Uterine smooth muscle cell (primary cell): ENCODE data around the gene TGFBR3. TPM values are rescaled to one million over a fixed set of nuclear protein-coding genes. Genes with fewer than 3 reads are reported as not detected.

Source experiments
- total RNA-seq: library from RNA; depleted of rRNA; stranded (reverse); fragments of >200 nt; gene quantifications from 2 replicates; pipeline ENCODE4 v1.2.3, GENCODE V29; 2014

TGFBR3 gene
- total RNA-seq, result 12.0 and 16.5 TPM in 2 replicates

DNA sequence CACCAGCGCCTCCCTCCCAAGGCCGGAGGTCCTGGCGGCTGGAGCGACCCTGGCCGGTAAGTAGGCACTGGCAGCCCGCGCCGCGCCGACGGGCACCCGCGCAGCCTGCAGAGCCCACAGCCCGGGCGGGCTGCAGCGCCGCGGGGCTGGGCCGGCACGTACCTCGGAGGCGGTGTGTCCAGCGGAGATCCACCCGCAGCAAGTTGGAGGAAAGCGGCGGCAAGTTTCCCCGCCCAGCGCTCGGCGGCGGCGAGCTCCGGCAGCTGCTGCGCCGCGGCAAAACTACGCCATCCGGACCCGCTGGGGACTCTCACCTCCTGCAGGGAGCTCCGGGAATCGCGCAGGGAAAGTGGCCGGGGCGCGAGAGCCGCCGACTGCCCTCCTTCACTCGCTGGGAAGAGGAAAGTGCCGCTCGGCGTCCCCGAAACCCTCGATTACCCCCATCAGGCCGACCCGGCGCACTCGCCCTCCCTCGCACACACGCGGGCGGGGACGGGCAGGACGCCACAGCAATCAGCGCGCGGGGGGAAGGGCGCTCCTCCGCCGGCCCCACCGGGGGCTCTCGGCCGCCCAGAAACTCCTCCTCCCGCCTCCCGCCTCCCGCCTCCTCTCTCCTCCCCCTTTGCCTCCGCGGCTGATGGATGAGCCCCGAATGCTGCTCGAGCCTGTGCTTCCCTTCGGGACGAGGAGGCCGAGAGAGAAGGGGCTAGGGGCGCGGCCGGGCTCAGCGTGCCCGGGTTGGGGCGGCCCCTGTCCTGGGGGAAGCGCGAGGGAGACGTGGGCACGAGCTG is at the start of gene TGFBR3:
TGFBR3 (minus strand) TSS at position 436 of the 791 bp plus-strand sequence. CDS start 24,620 bp downstream, outside the sequence.

Other genes starting within 250 kb of the TGFBR3 start
- gene BRDT, start 63.2 kb upstream of the TGFBR3 start, total RNA-seq, result not detected in 2 replicates
- gene EPHX4, start 143.8 kb upstream of the TGFBR3 start, total RNA-seq, result 0.12 and 0.55 TPM in 2 replicates
- gene SETSIP, start 189.3 kb upstream of the TGFBR3 start, total RNA-seq, result 0.12 and 0.22 TPM in 2 replicates
- 4.1 and 5.5 TPM in 2 replicates for gene BTBD8, start 194.2 kb upstream of the TGFBR3 start, total RNA-seq